Loucy (cell line): ENCODE results near the gene DMRT3.

Experiments
- H2AFZ ChIP-seq: fragments of 200-600 bp; sonication (generic); 2 replicates; pipeline ENCODE4 v1.6.0; 2016; ENCODE audit warnings: antibody characterized with exemption, mild to moderate bottlenecking, low read length, moderate library complexity
- H3F3A ChIP-seq: fragments of 200-600 bp; 2 replicates; pipeline ENCODE4 v1.6.0; 2016; ENCODE audit warnings: antibody characterized with exemption, low read depth, mild to moderate bottlenecking
- H3K27me3 ChIP-seq: fragments of 200-600 bp; sonication (generic); 2 replicates; pipeline ENCODE4 v1.6.1; 2014; ENCODE audit warnings: low read length, mild to moderate bottlenecking; ENCODE audit not compliant: insufficient read depth, poor library complexity, severe bottlenecking
- H3K36me3 ChIP-seq: fragments of 200-600 bp; sonication (generic); 2 replicates; pipeline ENCODE4 v1.6.1; 2016; ENCODE audit warnings: low read length; ENCODE audit not compliant: insufficient read depth
- H3K4me1 ChIP-seq: fragments of 200-600 bp; sonication (generic); 2 replicates; pipeline ENCODE4 v1.5.1; 2014; ENCODE audit warnings: low read length, mild to moderate bottlenecking; ENCODE audit not compliant: insufficient read depth, poor library complexity, severe bottlenecking
- H3K4me2 ChIP-seq: fragments of 200-600 bp; sonication (generic); 2 replicates; pipeline ENCODE4 v1.6.0; 2014; ENCODE audit warnings: antibody characterized with exemption, low read length, low read depth, mild to moderate bottlenecking; ENCODE audit not compliant: poor library complexity, severe bottlenecking
- H3K4me3 ChIP-seq: fragments of 200-600 bp; sonication (generic); 2 replicates; pipeline ENCODE4 v1.5.1; 2014; ENCODE audit warnings: low read length, mild to moderate bottlenecking, mixed read lengths; ENCODE audit not compliant: poor library complexity, severe bottlenecking
- H3K79me2 ChIP-seq: fragments of 200-600 bp; sonication (generic); 2 replicates; pipeline ENCODE4 v1.6.1; 2014; ENCODE audit warnings: low read length; ENCODE audit not compliant: insufficient read depth
- H3K9ac ChIP-seq: fragments of 200-600 bp; sonication (generic); 2 replicates; pipeline ENCODE4 v1.6.0; 2014; ENCODE audit warnings: mild to moderate bottlenecking, low read depth, low read length, moderate library complexity; ENCODE audit not compliant: poor library complexity, severe bottlenecking
- H3K9me2 ChIP-seq: fragments of 200-600 bp; sonication (generic); replicated peaks from 2 replicates; pipeline ENCODE4 v1.6.1; 2016; ENCODE audit warnings: low read depth, low read length, mixed read lengths
- H3K9me3 ChIP-seq: fragments of 200-600 bp; sonication (generic); 2 replicates; pipeline ENCODE4 v1.6.1; 2014; ENCODE audit warnings: mild to moderate bottlenecking, antibody characterized with exemption, low read length, low read depth; ENCODE audit not compliant: insufficient read depth
- H4K20me1 ChIP-seq: fragments of 200-600 bp; sonication (generic); 2 replicates; pipeline ENCODE4 v1.6.0; 2014; ENCODE audit warnings: antibody characterized with exemption, low read length, mild to moderate bottlenecking; ENCODE audit not compliant: insufficient read depth, poor library complexity, severe bottlenecking
- CTCF ChIP-seq: fragments of 200-600 bp; sonication (generic); conservative IDR thresholded peaks from 2 replicates; pipeline ENCODE4 v1.5.1; 2014; ENCODE audit warnings: mild to moderate bottlenecking, antibody characterized with exemption, low read length
- EZH2phosphoT487 ChIP-seq: fragments of 200-600 bp; IDR thresholded peaks from 2 replicates; pipeline ENCODE4 v1.6.1; 2018; ENCODE audit warnings: antibody characterized with exemption, mild to moderate bottlenecking, moderate library complexity, borderline replicate concordance

Gene DMRT3

GRCh38 chr9:981491-981898 is 5.0 kb downstream of the DMRT3 start:
- TF ChIP-seq EZH2phosphoT487 = no peak
- no peak for TF ChIP-seq CTCF
- Histone ChIP-seq H3K27me3 (no peaks in the 10 kb centered on the region), H3K9me2 (no peaks in the 10 kb centered on the region), H3K79me2 (no peaks in the 10 kb centered on the region), H3K4me3 (no peak overlapping the region), H3K9me3 (no peaks in the 10 kb centered on the region), H3F3A (no peaks in the 10 kb centered on the region), H3K4me2 (no peak overlapping the region), H3K4me1 (no peaks in the 10 kb centered on the region), H2AFZ (no peak overlapping the region), H4K20me1 (no peaks in the 10 kb centered on the region), H3K36me3 (no peaks in the 10 kb centered on the region), H3K9ac (no peak overlapping the region)

GRCh38 chr9:982394-983230 is 6.2 kb downstream of the DMRT3 start:
- H3K9ac ChIP-seq = no peak overlapping the region
- no peaks in the 10 kb centered on the region for H3K9me2 ChIP-seq
- no peak overlapping the region for H2AFZ ChIP-seq
- no peaks in the 10 kb centered on the region for H3K4me1 ChIP-seq
- no peak overlapping the region for H3K4me3 ChIP-seq
- TF ChIP-seq CTCF (no peak), EZH2phosphoT487 (no peak)
- H3K9me3 ChIP-seq = no peaks in the 10 kb centered on the region
- H3F3A ChIP-seq = no peaks in the 10 kb centered on the region
- H3K4me2 ChIP-seq = no peak overlapping the region
- no peaks in the 10 kb centered on the region for H3K36me3 ChIP-seq
- no peaks in the 10 kb centered on the region for H4K20me1 ChIP-seq
- H3K79me2 ChIP-seq = no peaks in the 10 kb centered on the region
- no peaks in the 10 kb centered on the region for H3K27me3 ChIP-seq

GRCh38 chr9:994005-994404 is 17.6 kb downstream of the DMRT3 start:
- Histone ChIP-seq H4K20me1 (no peaks in the 10 kb centered on the region), H3K9me2 (no peaks in the 10 kb centered on the region), H3F3A (0 out of 2 replicates have a peak, but pooled peaks cover 2% of the 10 kb centered on the region), H3K4me1 (no peaks in the 10 kb centered on the region), H3K9me3 (no peaks in the 10 kb centered on the region), H2AFZ (no peak overlapping the region), H3K79me2 (no peaks in the 10 kb centered on the region), H3K27me3 (no peaks in the 10 kb centered on the region), H3K4me3 (no peak overlapping the region), H3K36me3 (no peaks in the 10 kb centered on the region), H3K9ac (no peak overlapping the region), H3K4me2 (no peak overlapping the region)
- TF ChIP-seq EZH2phosphoT487 = no peak
- TF ChIP-seq CTCF = no peak
